ENCODE measurements around the gene UVRAG. TPM values are rescaled to one million over a fixed set of nuclear protein-coding genes. Genes with fewer than 3 reads are reported as not detected.
A peak's percentile ranks its signal among the peaks of the same experiment; 100 is the strongest.
"Not testable (repeated sequence)": the region's sequence is repeated elsewhere in the genome, so short reads cannot be mapped to it uniquely, and the experiment has no call there.

UVRAG gene
- total and polyA plus RNA-seq, 2 of the 13 experiments (the other 11 are each of a cell fraction or from before 2014, with no cell fraction given) = 9.7 to 17.3 TPM

DNA sequence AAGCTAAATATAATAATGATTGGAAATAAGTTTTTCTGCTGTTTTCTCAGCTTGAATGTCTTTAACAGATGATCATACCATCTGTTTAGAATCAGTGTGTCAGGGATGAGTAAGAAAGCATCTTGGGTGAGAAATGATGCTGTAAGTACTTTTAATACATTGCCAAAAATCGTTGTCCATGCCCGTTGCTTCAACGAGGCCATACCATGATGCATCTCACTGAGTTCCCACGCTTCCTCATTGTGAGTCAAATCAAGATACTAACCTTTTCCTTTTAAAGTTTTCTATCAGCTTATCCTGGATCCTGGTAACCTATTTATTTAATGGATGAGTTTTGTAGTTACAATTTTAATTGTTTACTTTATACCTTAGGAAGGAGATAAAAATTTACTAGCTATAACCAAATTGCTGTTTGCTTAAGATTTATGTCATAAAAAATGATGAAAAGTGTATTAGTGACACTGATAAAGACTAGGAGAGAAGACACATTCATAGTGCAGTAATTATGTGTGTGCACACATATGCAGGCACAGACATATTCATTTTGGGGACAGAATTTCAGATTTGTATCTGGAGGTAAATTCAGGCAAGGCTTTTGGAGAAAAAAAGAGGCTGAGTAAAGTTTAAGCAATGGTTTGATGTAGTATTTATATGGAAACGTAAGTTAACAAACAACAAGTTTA, 154.8 kb downstream of the UVRAG start:
- POLR2A ChIA-PET = no interaction called here
- no peak for ATAC-seq
- no peaks in the 10 kb centered on the region for H3K9me3 ChIP-seq (ENCODE audit: low read length)
- H3K9ac ChIP-seq (ENCODE audit: insufficient read depth, low read depth, low read length) = no peak overlapping the region
- WGBS (ENCODE audit: low lambda C conversion rate) = 96% methylated on average over 5 of the region's 5 CpGs
- no peak overlapping the region for H3K4me2 ChIP-seq (ENCODE audit: low read depth, low read length)
- no peak overlapping the region for H2AFZ ChIP-seq (ENCODE audit: low read length)
- H4K20me1 ChIP-seq (ENCODE audit: insufficient read depth, low read length) = no peaks in the 10 kb centered on the region
- intact Hi-C loops (cut with micrococcal nuclease; ENCODE audit: unreplicated experiment) = no loop called here
- in situ Hi-C loops (cut with HindIII; ENCODE audit: extremely low pct_ligation_motif_present, low pct_unique_long_range_greater_than_20kb) = no loop called here
- TF ChIP-seq, protein P1, sequence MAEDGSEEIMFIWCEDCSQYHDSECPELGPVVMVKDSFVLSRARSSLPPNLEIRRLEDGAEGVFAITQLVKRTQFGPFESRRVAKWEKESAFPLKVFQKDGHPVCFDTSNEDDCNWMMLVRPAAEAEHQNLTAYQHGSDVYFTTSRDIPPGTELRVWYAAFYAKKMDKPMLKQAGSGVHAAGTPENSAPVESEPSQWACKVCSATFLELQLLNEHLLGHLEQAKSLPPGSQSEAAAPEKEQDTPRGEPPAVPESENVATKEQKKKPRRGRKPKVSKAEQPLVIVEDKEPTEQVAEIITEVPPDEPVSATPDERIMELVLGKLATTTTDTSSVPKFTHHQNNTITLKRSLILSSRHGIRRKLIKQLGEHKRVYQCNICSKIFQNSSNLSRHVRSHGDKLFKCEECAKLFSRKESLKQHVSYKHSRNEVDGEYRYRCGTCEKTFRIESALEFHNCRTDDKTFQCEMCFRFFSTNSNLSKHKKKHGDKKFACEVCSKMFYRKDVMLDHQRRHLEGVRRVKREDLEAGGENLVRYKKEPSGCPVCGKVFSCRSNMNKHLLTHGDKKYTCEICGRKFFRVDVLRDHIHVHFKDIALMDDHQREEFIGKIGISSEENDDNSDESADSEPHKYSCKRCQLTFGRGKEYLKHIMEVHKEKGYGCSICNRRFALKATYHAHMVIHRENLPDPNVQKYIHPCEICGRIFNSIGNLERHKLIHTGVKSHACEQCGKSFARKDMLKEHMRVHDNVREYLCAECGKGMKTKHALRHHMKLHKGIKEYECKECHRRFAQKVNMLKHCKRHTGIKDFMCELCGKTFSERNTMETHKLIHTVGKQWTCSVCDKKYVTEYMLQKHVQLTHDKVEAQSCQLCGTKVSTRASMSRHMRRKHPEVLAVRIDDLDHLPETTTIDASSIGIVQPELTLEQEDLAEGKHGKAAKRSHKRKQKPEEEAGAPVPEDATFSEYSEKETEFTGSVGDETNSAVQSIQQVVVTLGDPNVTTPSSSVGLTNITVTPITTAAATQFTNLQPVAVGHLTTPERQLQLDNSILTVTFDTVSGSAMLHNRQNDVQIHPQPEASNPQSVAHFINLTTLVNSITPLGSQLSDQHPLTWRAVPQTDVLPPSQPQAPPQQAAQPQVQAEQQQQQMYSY (CRISPR knock-in tag; IDR thresholded peaks at IDR 0.05) = no peak
- TF ChIP-seq ONECUT2 (CRISPR knock-in tag; IDR thresholded peaks at IDR 0.05) (no peak), GATA4 (IDR thresholded peaks at IDR 0.05; ENCODE audit: borderline replicate concordance, low read depth) (no peak), DNMT1 (CRISPR knock-in tag; IDR thresholded peaks at IDR 0.05) (no peak), NFYC (CRISPR knock-in tag; IDR thresholded peaks at IDR 0.05) (no peak)
- TF ChIP-seq, protein P2, sequence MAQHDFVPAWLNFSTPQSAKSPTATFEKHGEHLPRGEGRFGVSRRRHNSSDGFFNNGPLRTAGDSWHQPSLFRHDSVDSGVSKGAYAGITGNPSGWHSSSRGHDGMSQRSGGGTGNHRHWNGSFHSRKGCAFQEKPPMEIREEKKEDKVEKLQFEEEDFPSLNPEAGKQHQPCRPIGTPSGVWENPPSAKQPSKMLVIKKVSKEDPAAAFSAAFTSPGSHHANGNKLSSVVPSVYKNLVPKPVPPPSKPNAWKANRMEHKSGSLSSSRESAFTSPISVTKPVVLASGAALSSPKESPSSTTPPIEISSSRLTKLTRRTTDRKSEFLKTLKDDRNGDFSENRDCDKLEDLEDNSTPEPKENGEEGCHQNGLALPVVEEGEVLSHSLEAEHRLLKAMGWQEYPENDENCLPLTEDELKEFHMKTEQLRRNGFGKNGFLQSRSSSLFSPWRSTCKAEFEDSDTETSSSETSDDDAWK (CRISPR knock-in tag; IDR thresholded peaks at IDR 0.05) = no peak
- no peaks in the 10 kb centered on the region for H3K4me1 ChIP-seq (ENCODE audit: insufficient read depth, low read length)
- BruUV-seq (replicated peaks) = no TSS peak
- FAIRE-seq = no peak
- no peaks in the 10 kb centered on the region for H3K36me3 ChIP-seq (replicated peaks in 1 of 2; ENCODE audit: control insufficient read depth in 1 of 2, insufficient read depth in 2 of 2, low read length in 2 of 2)
- DNase-seq (ENCODE audit: low spot score) = no peak
- CTCF ChIA-PET (ENCODE audit: low intra/inter-chr PET ratio, low total read pairs) = no interaction called here
- no peaks in the 10 kb centered on the region for H3K79me2 ChIP-seq (ENCODE audit: insufficient read depth, low read length)
- no peak overlapping the region for H3K4me3 ChIP-seq (replicated peaks in 1 of 3; ENCODE audit: insufficient read depth in 1 of 3, low read depth in 2 of 3, low read length in 3 of 3)
- no peak overlapping the region for H3K27ac ChIP-seq (ENCODE audit: extremely low read length, insufficient read depth, low read length)
- H3K27me3 ChIP-seq (ENCODE audit: control insufficient read depth in 1 of 2, insufficient read depth in 2 of 2, low read length in 2 of 2) = no peaks in the 10 kb centered on the region

DNA sequence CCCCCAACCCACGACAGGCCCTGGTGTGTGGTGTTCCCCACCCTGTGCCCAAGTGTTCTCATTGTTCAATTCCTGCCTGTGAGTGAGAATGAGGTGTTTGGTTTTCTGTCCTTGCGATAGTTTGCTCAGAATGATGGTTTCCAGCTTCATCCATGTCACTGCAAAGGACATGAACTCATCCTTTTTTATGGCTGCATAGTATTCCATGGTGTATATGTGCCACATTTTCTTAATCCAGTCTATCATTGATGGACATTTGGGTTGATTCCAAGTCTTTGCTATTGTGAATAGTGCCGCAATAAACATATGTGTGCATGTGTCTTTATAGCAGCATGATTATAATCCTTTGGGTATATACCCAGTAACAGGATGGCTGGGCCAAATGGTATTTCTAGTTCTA, 158.7 kb downstream of the UVRAG start:
- CTCF ChIA-PET (ENCODE audit: low intra/inter-chr PET ratio, low total read pairs); FAIRE-seq; POLR2A ChIA-PET; H3K9me3 ChIP-seq (ENCODE audit: low read length); in situ Hi-C loops (cut with HindIII; ENCODE audit: extremely low pct_ligation_motif_present, low pct_unique_long_range_greater_than_20kb); H3K79me2 ChIP-seq (ENCODE audit: insufficient read depth, low read length); BruUV-seq (replicated peaks); H2AFZ ChIP-seq (ENCODE audit: low read length); intact Hi-C loops (cut with micrococcal nuclease; ENCODE audit: unreplicated experiment); DNase-seq (ENCODE audit: low spot score); H3K4me1 ChIP-seq (ENCODE audit: insufficient read depth, low read length); H4K20me1 ChIP-seq (ENCODE audit: insufficient read depth, low read length); H3K27ac ChIP-seq (ENCODE audit: extremely low read length, insufficient read depth, low read length); ATAC-seq; H3K36me3 ChIP-seq (replicated peaks in 1 of 2; ENCODE audit: control insufficient read depth in 1 of 2, insufficient read depth in 2 of 2, low read length in 2 of 2); H3K4me2 ChIP-seq (ENCODE audit: low read depth, low read length); H3K27me3 ChIP-seq (ENCODE audit: control insufficient read depth in 1 of 2, insufficient read depth in 2 of 2, low read length in 2 of 2); H3K9ac ChIP-seq (ENCODE audit: insufficient read depth, low read depth, low read length); H3K4me3 ChIP-seq (replicated peaks in 1 of 3; ENCODE audit: insufficient read depth in 1 of 3, low read depth in 2 of 3, low read length in 3 of 3): not testable (repeated sequence)
- 100% methylated on average over 3 of the region's 3 CpGs for WGBS (ENCODE audit: low lambda C conversion rate)

DNA sequence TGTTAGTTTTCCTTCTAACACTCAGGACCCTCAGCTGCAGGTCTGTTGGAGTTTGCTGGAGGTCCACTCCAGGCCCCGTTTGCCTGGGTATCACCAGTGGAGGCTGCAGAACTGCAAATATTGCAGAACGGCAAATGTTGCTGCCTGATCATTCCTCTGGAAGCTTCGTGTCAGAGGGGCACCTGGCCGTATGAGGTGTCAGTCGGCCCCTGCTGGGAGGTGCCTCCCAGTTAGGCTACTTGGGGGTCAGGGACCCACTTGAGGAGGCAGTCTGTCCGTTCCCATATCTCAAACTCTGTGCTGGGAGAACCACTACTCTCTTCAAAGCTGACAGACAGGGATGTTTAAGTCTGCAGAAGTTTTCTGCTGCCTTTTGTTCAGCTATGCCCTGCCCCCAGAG, 164.1 kb downstream of the UVRAG start:
- 62% methylated on average over 1 of the region's 6 CpGs for WGBS (ENCODE audit: low lambda C conversion rate)
- Histone ChIP-seq H3K4me1 (ENCODE audit: insufficient read depth, low read length) (peaks cover 22% of the 10 kb centered on the region), H3K4me2 (ENCODE audit: low read depth, low read length) (peak overlapping the region; percentile 41)
- H3K36me3 ChIP-seq (replicated peaks in 1 of 2; ENCODE audit: control insufficient read depth in 1 of 2, insufficient read depth in 2 of 2, low read length in 2 of 2); DNase-seq (ENCODE audit: low spot score); H3K27me3 ChIP-seq (ENCODE audit: control insufficient read depth in 1 of 2, insufficient read depth in 2 of 2, low read length in 2 of 2); H3K9ac ChIP-seq (ENCODE audit: insufficient read depth, low read depth, low read length); CTCF ChIA-PET (ENCODE audit: low intra/inter-chr PET ratio, low total read pairs); H3K4me3 ChIP-seq (replicated peaks in 1 of 3; ENCODE audit: insufficient read depth in 1 of 3, low read depth in 2 of 3, low read length in 3 of 3); H4K20me1 ChIP-seq (ENCODE audit: insufficient read depth, low read length); ATAC-seq; in situ Hi-C loops (cut with HindIII; ENCODE audit: extremely low pct_ligation_motif_present, low pct_unique_long_range_greater_than_20kb); FAIRE-seq; H3K9me3 ChIP-seq (ENCODE audit: low read length); H3K27ac ChIP-seq (ENCODE audit: extremely low read length, insufficient read depth, low read length); H2AFZ ChIP-seq (ENCODE audit: low read length); H3K79me2 ChIP-seq (ENCODE audit: insufficient read depth, low read length); BruUV-seq (replicated peaks); intact Hi-C loops (cut with micrococcal nuclease; ENCODE audit: unreplicated experiment): not testable (repeated sequence)
- POLR2A ChIA-PET = interaction anchor here (1.3 to 1.5 kb wide), 2 partner anchors 170 to 260 kb away, joined by 4 to 6 read pairs; no protein-coding TSS in a partner anchor

Measured in HepG2 (cell line).